ENCODE results near the gene CISD2.
"Not testable (repeated sequence)": the region's sequence is repeated elsewhere in the genome, so short reads cannot be mapped to it uniquely, and the experiment has no call there.

Gene CISD2

GRCh38 chr4:102849579-102850104, 19.1 kb upstream of the CISD2 start:
- in situ Hi-C loops (cut with HindIII; ENCODE audit: low sequenced_read_pairs): no loop called here

- in situ Hi-C loops (cut with HindIII; ENCODE audit: low sequenced_read_pairs): no loop called here
Observed at GRCh38 chr4:102850370-102850769, 18.4 kb upstream of the CISD2 start.

GRCh38 chr4:102858828-102859464, 9.8 kb upstream of the CISD2 start:
- in situ Hi-C loops (cut with HindIII; ENCODE audit: low sequenced_read_pairs): no loop called here

- in situ Hi-C loops (cut with HindIII; ENCODE audit: low sequenced_read_pairs): no loop called here
Observed at GRCh38 chr4:102860611-102861324, 8.0 kb upstream of the CISD2 start.

GRCh38 chr4:102862016-102862415, 6.8 kb upstream of the CISD2 start:
- in situ Hi-C loops (cut with HindIII; ENCODE audit: low sequenced_read_pairs): no loop called here

GRCh38 chr4:102862747-102863146, 6.0 kb upstream of the CISD2 start:
- in situ Hi-C loops (cut with HindIII; ENCODE audit: low sequenced_read_pairs): no loop called here

GRCh38 chr4:102865327-102865726, 3.5 kb upstream of the CISD2 start:
- in situ Hi-C loops (cut with HindIII; ENCODE audit: low sequenced_read_pairs): not testable (repeated sequence)

- in situ Hi-C loops (cut with HindIII; ENCODE audit: low sequenced_read_pairs): no loop called here
Observed at GRCh38 chr4:102867278-102868152, 1.3 kb upstream of the CISD2 start.

- in situ Hi-C loops (cut with HindIII; ENCODE audit: low sequenced_read_pairs): no loop called here
Observed at GRCh38 chr4:102868153-102868780, 525 bp upstream of the CISD2 start.

- in situ Hi-C loops (cut with HindIII; ENCODE audit: low sequenced_read_pairs): no loop called here
Observed at GRCh38 chr4:102869569-102870197, 891 bp downstream of the CISD2 start.

- in situ Hi-C loops (cut with HindIII; ENCODE audit: low sequenced_read_pairs): no loop called here
Observed at GRCh38 chr4:102871772-102872171, 3.0 kb downstream of the CISD2 start.

- in situ Hi-C loops (cut with HindIII; ENCODE audit: low sequenced_read_pairs): not testable (repeated sequence)
Observed at GRCh38 chr4:102877477-102878106, 8.8 kb downstream of the CISD2 start.

- in situ Hi-C loops (cut with HindIII; ENCODE audit: low sequenced_read_pairs): not testable (repeated sequence)
Observed at GRCh38 chr4:102878349-102878748, 9.6 kb downstream of the CISD2 start.

- in situ Hi-C loops (cut with HindIII; ENCODE audit: low sequenced_read_pairs): no loop called here
Observed at GRCh38 chr4:102878901-102879300, 10.1 kb downstream of the CISD2 start.

GRCh38 chr4:102881343-102881742, 12.6 kb downstream of the CISD2 start:
- in situ Hi-C loops (cut with HindIII; ENCODE audit: low sequenced_read_pairs): no loop called here

- in situ Hi-C loops (cut with HindIII; ENCODE audit: low sequenced_read_pairs): no loop called here
Observed at GRCh38 chr4:102883278-102883677, 14.5 kb downstream of the CISD2 start.

GRCh38 chr4:102888570-102888969, 19.8 kb downstream of the CISD2 start:
- in situ Hi-C loops (cut with HindIII; ENCODE audit: low sequenced_read_pairs): not testable (repeated sequence)

GRCh38 chr4:102889866-102890265, 21.1 kb downstream of the CISD2 start:
- in situ Hi-C loops (cut with HindIII; ENCODE audit: low sequenced_read_pairs): not testable (repeated sequence)

- in situ Hi-C loops (cut with HindIII; ENCODE audit: low sequenced_read_pairs): not testable (repeated sequence)
Observed at GRCh38 chr4:102896547-102896946, 27.8 kb downstream of the CISD2 start.

GRCh38 chr4:102897610-102898009, 28.8 kb downstream of the CISD2 start:
- in situ Hi-C loops (cut with HindIII; ENCODE audit: low sequenced_read_pairs): not testable (repeated sequence)

All from DLD1 (cell line).